Liver (tissue), 9 donors: Measurements from ENCODE around the gene CDH19. TPM values are rescaled to one million over a fixed set of nuclear protein-coding genes. Genes with fewer than 3 reads are reported as not detected.

Experiments
- DNase-seq: peaks from one replicate; pipeline ENCODE4 v3.0.0-alpha.2; 2017; ENCODE audit warnings: low spot score
- H3K27ac ChIP-seq, 2 donors: one replicate each; pipeline ENCODE4 v1.7.0; 2013; ENCODE audit warnings: inconsistent platforms in 2 of 2, low read length in 2 of 2, control low read depth in 1 of 2, low read depth in 1 of 2, mild to moderate bottlenecking in 1 of 2
- H3K27me3 ChIP-seq, 4 donors: one replicate each; pipeline versions ENCODE4 v1.6.1 to v1.7.0; 2013; ENCODE audit warnings: low read length in 3 of 4, inconsistent platforms in 1 of 4, mild to moderate bottlenecking in 1 of 4, moderate library complexity in 1 of 4; ENCODE audit not compliant: control insufficient read depth in 4 of 4, insufficient read depth in 4 of 4
- H3K36me3 ChIP-seq, 4 donors: one replicate each; pipeline versions ENCODE4 v1.6.1 to v1.7.0; 2013; ENCODE audit warnings: low read length in 3 of 4, mild to moderate bottlenecking in 3 of 4, low read depth in 1 of 4, moderate library complexity in 1 of 4; ENCODE audit not compliant: control insufficient read depth in 4 of 4, insufficient read depth in 3 of 4
- H3K4me1 ChIP-seq, 4 donors: one replicate each; pipeline versions ENCODE4 v1.6.1 to v1.7.0; 2013; ENCODE audit warnings: low read length in 3 of 4, mild to moderate bottlenecking in 3 of 4, moderate library complexity in 1 of 4; ENCODE audit not compliant: control insufficient read depth in 4 of 4, insufficient read depth in 4 of 4
- H3K4me3 ChIP-seq, 3 donors: one replicate each; pipeline versions ENCODE4 v1.6.1 to v1.7.0; 2013; ENCODE audit warnings: low read length in 3 of 3, control low read depth in 1 of 3, low read depth in 1 of 3, mild to moderate bottlenecking in 1 of 3
- H3K9ac ChIP-seq, 2 donors: one replicate each; pipeline ENCODE4 v1.7.0; 2013; ENCODE audit warnings: low read length in 2 of 2, mild to moderate bottlenecking in 2 of 2, moderate library complexity in 2 of 2, control low read depth in 1 of 2, low read depth in 1 of 2
- H3K9me3 ChIP-seq, 4 donors: one replicate each; pipeline versions ENCODE4 v1.6.1 to v1.7.0; 2013; ENCODE audit warnings: low read length in 3 of 4; ENCODE audit not compliant: control insufficient read depth in 4 of 4
- EGR1 ChIP-seq, 2 donors: IDR thresholded peaks; 2 replicates each; pipeline ENCODE4 v1.6.1; 2016 to 2018; ENCODE audit warnings: antibody characterized with exemption in 2 of 2, low read depth in 2 of 2
- FOXA1 ChIP-seq: IDR thresholded peaks from 2 replicates; pipeline ENCODE4 v1.6.1; 2016; ENCODE audit warnings: antibody characterized with exemption
- FOXA2 ChIP-seq: IDR thresholded peaks from 2 replicates; pipeline ENCODE4 v1.6.1; 2016; ENCODE audit warnings: antibody characterized with exemption
- GABPA ChIP-seq, 2 donors: IDR thresholded peaks in 1 of 2; conservative IDR thresholded peaks in 1 of 2; 2 replicates each; pipeline ENCODE4 v1.6.1; 2016; ENCODE audit warnings: antibody characterized with exemption in 2 of 2, mild to moderate bottlenecking in 1 of 2, moderate library complexity in 1 of 2
- HNF4G ChIP-seq: IDR thresholded peaks from 2 replicates; pipeline ENCODE4 v1.6.1; 2016; ENCODE audit warnings: antibody characterized with exemption
- MAX ChIP-seq: IDR thresholded peaks from 2 replicates; pipeline ENCODE4 v1.6.1; 2016; ENCODE audit warnings: antibody characterized with exemption
- NR2F2 ChIP-seq: IDR thresholded peaks from 2 replicates; pipeline ENCODE4 v1.6.1; 2016; ENCODE audit warnings: antibody characterized with exemption
- REST ChIP-seq: IDR thresholded peaks from 2 replicates; pipeline ENCODE4 v1.6.1; 2016; ENCODE audit warnings: antibody characterized with exemption, mild to moderate bottlenecking
- RXRA ChIP-seq, 2 donors: IDR thresholded peaks; 2 replicates each; pipeline ENCODE4 v1.6.1; 2017 to 2018; ENCODE audit warnings: antibody characterized with exemption in 2 of 2, mild to moderate bottlenecking in 1 of 2
- SP1 ChIP-seq: IDR thresholded peaks from 2 replicates; pipeline ENCODE4 v1.6.1; 2018; ENCODE audit warnings: antibody characterized with exemption, mild to moderate bottlenecking
- TAF1 ChIP-seq: conservative IDR thresholded peaks from 2 replicates; pipeline ENCODE4 v1.6.1; 2016; ENCODE audit warnings: antibody characterized with exemption, mild to moderate bottlenecking
- YY1 ChIP-seq: IDR thresholded peaks from 2 replicates; pipeline ENCODE4 v1.6.1; 2016; ENCODE audit warnings: antibody characterized with exemption, mild to moderate bottlenecking
- ZBTB33 ChIP-seq: IDR thresholded peaks from 2 replicates; pipeline ENCODE4 v1.6.1; 2016; ENCODE audit warnings: antibody characterized with exemption
- WGBS: extraction: QIAGEN DNeasy Blood & Tissue Kit; methylation state at CpG from one replicate; pipeline ENCODE4 v1.1.7; 2013; 5-methylcytosine and 5-hydroxymethylcytosine counted together
- polyA plus RNA-seq, 2 donors: library from polyadenylated mRNA; stranded (reverse) in 1 of 2; unstranded in 1 of 2; fragments of 200-250 nt in 1 of 2; fragments of >200 nt in 1 of 2; fragmentation: Nextera tagmentation in 1 of 2; extraction: Ambion mirVana in 1 of 2; gene quantifications; one replicate each; pipeline versions ENCODE4 v1.2.1 to v1.2.3, GENCODE V29; 2013 to 2015
- total RNA-seq, 2 donors: library from RNA; depleted of rRNA; stranded (reverse); fragments of >200 nt; gene quantifications; one replicate each; pipeline ENCODE4 v1.2.3, GENCODE V29; 2014
- donor health status: healthy.
- donor health status: healthy.
- donor health status: healthy.
- donor health status: healthy.
- donor health status: healthy.

CDH19 gene
- total and polyA plus RNA-seq, 4 donors = 0.65 to 8.0 (median 1.5) TPM

- H3K9ac ChIP-seq = no peak overlapping the region
- H3K4me1 ChIP-seq = no peaks in the 10 kb centered on the region
- H3K36me3 ChIP-seq = no peaks in the 10 kb centered on the region
- TF ChIP-seq HNF4G = no peak
- TF ChIP-seq EGR1 (IDR thresholded peaks at IDR 0.05; ENCODE audit: low read depth in 2 of 2) = no peak
- TF ChIP-seq FOXA1 = no peak
- no peak for TF ChIP-seq GABPA (IDR thresholded peaks at IDR 0.05 in 1 of 2, conservative IDR thresholded peaks at IDR 0.05 in 1 of 2)
- H3K27me3 ChIP-seq = no peaks in the 10 kb centered on the region
- no peak for DNase-seq
- WGBS = 33% methylated on average over 1 of the region's 1 CpG
- H3K9me3 ChIP-seq = no peaks in the 10 kb centered on the region
- H3K4me3 ChIP-seq = no peak overlapping the region
- no peak overlapping the region for H3K27ac ChIP-seq
These were observed 70.2 kb downstream of the CDH19 start for GRCh38 chr18:66533693-66534092.

GRCh38 chr18:66523219-66523991, 80.5 kb downstream of the CDH19 start:
- Histone ChIP-seq H3K9me3 (no peaks in the 10 kb centered on the region), H3K4me3 (no peak overlapping the region), H3K27ac (no peak overlapping the region), H3K36me3 (no peaks in the 10 kb centered on the region), H3K4me1 (no peaks in the 10 kb centered on the region), H3K27me3 (no peaks in the 10 kb centered on the region), H3K9ac (no peak overlapping the region)
- TF ChIP-seq HNF4G (no peak), NR2F2 (no peak), SP1 (no peak), FOXA2 (no peak), REST (no peak), ZBTB33 (no peak), GABPA (IDR thresholded peaks at IDR 0.05 in 1 of 2, conservative IDR thresholded peaks at IDR 0.05 in 1 of 2) (no peak), RXRA (IDR thresholded peaks at IDR 0.05) (no peak), YY1 (no peak), TAF1 (no peak), MAX (no peak)
- WGBS = 74% methylated on average over 18 of the region's 18 CpGs
- DNase-seq = no peak
